Thyroid gland (tissue), 4 donors: ENCODE results near the gene SPON1. TPM values are rescaled to one million over a fixed set of nuclear protein-coding genes. Genes with fewer than 3 reads are reported as not detected.

Experiments used
- DNase-seq, 2 donors: peaks; one replicate each; pipeline ENCODE4 v3.0.0-alpha.2; 2019
- H3K27ac ChIP-seq, 3 donors: fragments of 200-600 bp; sonication (generic); 1 replicate in 2 of 3; 2 replicates in 1 of 3; pipeline ENCODE4 v1.5.1; 2016 to 2019; ENCODE audit warnings: mild to moderate bottlenecking in 1 of 3, moderate library complexity in 1 of 3
- H3K27me3 ChIP-seq: fragments of 200-600 bp; sonication (generic); one replicate; pipeline ENCODE4 v1.5.1; 2019
- H3K36me3 ChIP-seq, 2 donors: fragments of 200-600 bp; sonication (generic); one replicate each; pipeline ENCODE4 v1.5.1; 2016 to 2019
- H3K4me1 ChIP-seq, 2 donors: fragments of 200-600 bp; sonication (generic); one replicate each; pipeline ENCODE4 v1.5.1; 2017 to 2019
- H3K4me3 ChIP-seq, 3 donors: fragments of 200-600 bp; sonication (generic); replicated peaks in 1 of 3; 1 replicate in 2 of 3; 2 replicates in 1 of 3; pipeline ENCODE4 v1.5.1; 2016; ENCODE audit warnings: mild to moderate bottlenecking in 1 of 3
- H3K9me3 ChIP-seq: fragments of 200-600 bp; sonication (generic); one replicate; pipeline ENCODE4 v1.5.1; 2017
- CTCF ChIP-seq, 6 experiments: fragments of 200-600 bp in 3 of 6; fragments of 450-650 bp in 3 of 6; sonication (generic) in 3 of 6; IDR thresholded peaks; one replicate each; pipeline ENCODE4 v1.5.1; 2016 to 2019; ENCODE audit warnings: antibody characterized with exemption in 6 of 6, mild to moderate bottlenecking in 2 of 6, inconsistent platforms in 1 of 6, moderate library complexity in 1 of 6
- POLR2A ChIP-seq, 2 donors: fragments of 450-650 bp; IDR thresholded peaks; one replicate each; pipeline ENCODE4 v1.6.1; 2017; ENCODE audit warnings: antibody characterized with exemption in 2 of 2, mild to moderate bottlenecking in 2 of 2, moderate library complexity in 1 of 2
- WGBS, 2 donors: methylation state at CpG; one replicate each; pipeline ENCODE4 v1.1.5; 2017; 5-methylcytosine and 5-hydroxymethylcytosine counted together
- intact Hi-C: fragments of 100-400 bp; cut with DNase I; formaldehyde crosslinking; loops from one replicate; pipeline ENCODE4 v1.15.1; 2023
- total RNA-seq, 4 donors: library from RNA; depleted of rRNA; stranded (reverse); fragments of >200 nt; gene quantifications; one replicate each; pipeline ENCODE4 v1.2.3, GENCODE V29; 2016

SPON1 gene
- total RNA-seq, 4 donors from 2014 or later: 7.3 to 14.9 (median 10.9) TPM

- intact Hi-C loops: no loop called here
- H3K27me3 ChIP-seq: no peaks in the 10 kb centered on the region
- no peak for DNase-seq
- WGBS, 2 donors: 72 to 83% methylated on average over 3 of the region's 3 CpGs
- no peaks in the 10 kb centered on the region for H3K4me1 ChIP-seq
- H3K9me3 ChIP-seq: no peaks in the 10 kb centered on the region
- no peak overlapping the region for H3K27ac ChIP-seq
- H3K36me3 ChIP-seq: no peaks in the 10 kb centered on the region
- TF ChIP-seq CTCF (IDR thresholded peaks at IDR 0.05) (no peak), POLR2A (IDR thresholded peaks at IDR 0.05) (no peak)
- no peak overlapping the region for H3K4me3 ChIP-seq
Observed at GRCh38 chr11:14010665-14011064, 48.1 kb downstream of the SPON1 start.

- Histone ChIP-seq H3K36me3 (no peaks in the 10 kb centered on the region), H3K4me1 (no peaks in the 10 kb centered on the region), H3K4me3 (no peak overlapping the region), H3K27me3 (no peaks in the 10 kb centered on the region), H3K27ac (no peak overlapping the region), H3K9me3 (no peaks in the 10 kb centered on the region)
- DNase-seq: no peak
- 93 to 94% methylated on average over 4 of the region's 4 CpGs for WGBS, 2 donors
- intact Hi-C loops: no loop called here
- TF ChIP-seq POLR2A (IDR thresholded peaks at IDR 0.05) (no peak), CTCF (IDR thresholded peaks at IDR 0.05) (no peak)
Observed at GRCh38 chr11:14012846-14013245, 50.3 kb downstream of the SPON1 start.

- Histone ChIP-seq H3K27ac (no peak overlapping the region), H3K9me3 (no peaks in the 10 kb centered on the region), H3K27me3 (no peaks in the 10 kb centered on the region), H3K4me3 (no peak overlapping the region), H3K4me1 (no peaks in the 10 kb centered on the region), H3K36me3 (no peaks in the 10 kb centered on the region)
- 47 to 54% methylated on average over 4 of the region's 4 CpGs for WGBS, 2 donors
- DNase-seq: no peak
- no peak for TF ChIP-seq POLR2A (IDR thresholded peaks at IDR 0.05)
- TF ChIP-seq CTCF (IDR thresholded peaks at IDR 0.05): no peak
- intact Hi-C loops: no loop called here
Observed at GRCh38 chr11:14015711-14016110, 53.2 kb downstream of the SPON1 start.

GRCh38 chr11:14018441-14018840, 55.9 kb downstream of the SPON1 start:
- H3K27ac ChIP-seq: no peak overlapping the region
- no peak for TF ChIP-seq POLR2A (IDR thresholded peaks at IDR 0.05)
- TF ChIP-seq CTCF (IDR thresholded peaks at IDR 0.05): no peak
- WGBS, 2 donors: 69 to 87% methylated on average over 2 of the region's 2 CpGs
- no peaks in the 10 kb centered on the region for H3K4me1 ChIP-seq
- no peak overlapping the region for H3K4me3 ChIP-seq
- intact Hi-C loops: no loop called here
- no peak for DNase-seq
- no peaks in the 10 kb centered on the region for H3K36me3 ChIP-seq
- no peaks in the 10 kb centered on the region for H3K27me3 ChIP-seq
- H3K9me3 ChIP-seq: no peaks in the 10 kb centered on the region

GRCh38 chr11:14021738-14022137, 59.2 kb downstream of the SPON1 start:
- no peak for DNase-seq
- TF ChIP-seq POLR2A (IDR thresholded peaks at IDR 0.05): no peak
- H3K27me3 ChIP-seq: no peaks in the 10 kb centered on the region
- no peaks in the 10 kb centered on the region for H3K36me3 ChIP-seq
- WGBS, 2 donors: 52 to 58% methylated on average over 4 of the region's 4 CpGs
- H3K9me3 ChIP-seq: no peaks in the 10 kb centered on the region
- H3K4me3 ChIP-seq: no peak overlapping the region
- no peaks in the 10 kb centered on the region for H3K4me1 ChIP-seq
- intact Hi-C loops: no loop called here
- no peak overlapping the region for H3K27ac ChIP-seq

GRCh38 chr11:14022251-14022650, 59.7 kb downstream of the SPON1 start:
- WGBS, 2 donors: 55 to 66% methylated on average over 3 of the region's 3 CpGs
- DNase-seq: no peak

More at GRCh38 chr11:14022251-14022650, 59.7 kb downstream of the SPON1 start:
- Histone ChIP-seq H3K4me3 (no peak overlapping the region), H3K36me3 (no peaks in the 10 kb centered on the region), H3K4me1 (no peaks in the 10 kb centered on the region), H3K27ac (no peak overlapping the region), H3K27me3 (no peaks in the 10 kb centered on the region), H3K9me3 (no peaks in the 10 kb centered on the region)
- TF ChIP-seq CTCF (IDR thresholded peaks at IDR 0.05) (no peak), POLR2A (IDR thresholded peaks at IDR 0.05) (no peak)
- intact Hi-C loops: no loop called here
